ENCODE data around the gene ALK. TPM values are rescaled to one million over a fixed set of nuclear protein-coding genes. Genes with fewer than 3 reads are reported as not detected.

ALK gene
- total RNA-seq, 4 donors from 2014 or later = 0.19 TPM; not detected in 3

- 78 to 87% methylated on average over 4 of the region's 4 CpGs for WGBS, 2 donors
- no peaks in the 10 kb centered on the region for H3K27me3 ChIP-seq
Measured at GRCh38 chr2:29447513-29447912, 473.9 kb downstream of the ALK start.

GRCh38 chr2:29446847-29447246 lies 474.5 kb downstream of the ALK start:
- Histone ChIP-seq H3K4me3 (no peak overlapping the region), H3K27me3 (no peaks in the 10 kb centered on the region), H3K9me3 (no peaks in the 10 kb centered on the region), H3K27ac (no peak overlapping the region), H3K4me1 (no peaks in the 10 kb centered on the region), H3K36me3 (no peaks in the 10 kb centered on the region)
- 44 to 68% methylated on average over 3 to 4 of the region's 4 CpGs for WGBS, 2 donors
- DNase-seq = no peak
- intact Hi-C loops (cut with DNase I) = no loop called here
- TF ChIP-seq POLR2A (IDR thresholded peaks at IDR 0.05) (no peak), CTCF (IDR thresholded peaks at IDR 0.05) (no peak)

More at GRCh38 chr2:29447513-29447912, 473.9 kb downstream of the ALK start:
- no peaks in the 10 kb centered on the region for H3K9me3 ChIP-seq
- no peaks in the 10 kb centered on the region for H3K4me1 ChIP-seq
- intact Hi-C loops (cut with DNase I) = no loop called here
- H3K4me3 ChIP-seq = no peak overlapping the region
- no peak for DNase-seq
- H3K36me3 ChIP-seq = no peaks in the 10 kb centered on the region
- no peak for TF ChIP-seq POLR2A (IDR thresholded peaks at IDR 0.05)
- TF ChIP-seq CTCF (IDR thresholded peaks at IDR 0.05) = no peak
- H3K27ac ChIP-seq = no peak overlapping the region

GRCh38 chr2:29444150-29444549 lies 477.2 kb downstream of the ALK start:
- no peak overlapping the region for H3K4me3 ChIP-seq
- no peak overlapping the region for H3K27ac ChIP-seq
- H3K4me1 ChIP-seq = no peaks in the 10 kb centered on the region
- intact Hi-C loops (cut with DNase I) = no loop called here
- H3K36me3 ChIP-seq = no peaks in the 10 kb centered on the region
- WGBS, 2 donors = 80 to 81% methylated on average over 3 of the region's 3 CpGs
- TF ChIP-seq POLR2A (IDR thresholded peaks at IDR 0.05) (no peak), CTCF (IDR thresholded peaks at IDR 0.05) (no peak)
- no peaks in the 10 kb centered on the region for H3K9me3 ChIP-seq
- DNase-seq = no peak
- H3K27me3 ChIP-seq = no peaks in the 10 kb centered on the region

- TF ChIP-seq CTCF (IDR thresholded peaks at IDR 0.05) (no peak), POLR2A (IDR thresholded peaks at IDR 0.05) (no peak)
- 16 to 21% methylated on average over 4 of the region's 4 CpGs for WGBS, 2 donors
Measured at GRCh38 chr2:29443627-29444026, 477.8 kb downstream of the ALK start.

GRCh38 chr2:29443151-29443550 lies 478.2 kb downstream of the ALK start:
- H3K27me3 ChIP-seq = peaks cover 0 to 4% (median 0%) of the 10 kb centered on the region in 4 donors
- no peak overlapping the region for H3K4me3 ChIP-seq
- DNase-seq = no peak
- intact Hi-C loops (cut with DNase I) = no loop called here
- H3K36me3 ChIP-seq = no peaks in the 10 kb centered on the region
- TF ChIP-seq POLR2A (IDR thresholded peaks at IDR 0.05) = no peak
- no peak for TF ChIP-seq CTCF (IDR thresholded peaks at IDR 0.05)
- no peaks in the 10 kb centered on the region for H3K9me3 ChIP-seq
- no peaks in the 10 kb centered on the region for H3K4me1 ChIP-seq
- WGBS, 2 donors = 48 to 56% methylated on average over 4 of the region's 4 CpGs
- no peak overlapping the region for H3K27ac ChIP-seq

More at GRCh38 chr2:29443627-29444026, 477.8 kb downstream of the ALK start:
- intact Hi-C loops (cut with DNase I) = no loop called here
- H3K4me3 ChIP-seq = no peak overlapping the region
- H3K4me1 ChIP-seq = no peaks in the 10 kb centered on the region
- peaks cover 0 to 3% (median 0%) of the 10 kb centered on the region in 4 donors for H3K27me3 ChIP-seq
- H3K36me3 ChIP-seq = no peaks in the 10 kb centered on the region
- DNase-seq = no peak
- no peak overlapping the region for H3K27ac ChIP-seq
- no peaks in the 10 kb centered on the region for H3K9me3 ChIP-seq
